Left renal cortex interstitium (tissue), 4 donors: ENCODE results near the gene UGT1A9. TPM values are rescaled to one million over a fixed set of nuclear protein-coding genes. Genes with fewer than 3 reads are reported as not detected.
"Not testable (repeated sequence)": the region's sequence is repeated elsewhere in the genome, so short reads cannot be mapped to it uniquely, and the experiment has no call there.

Experiments used
- DNase-seq, 4 donors: peaks; one replicate each; pipeline ENCODE4 v3.0.0-alpha.2; 2013; ENCODE audit warnings: low read depth in 4 of 4, low spot score in 2 of 4, missing footprints in 1 of 4
- polyA plus RNA-seq, 4 donors: library from polyadenylated mRNA; unstranded; fragments of 120-200 nt; gene quantifications; one replicate each; pipeline ENCODE4 v1.2.1, GENCODE V29; 2013; ENCODE audit not compliant: insufficient read length in 4 of 4

UGT1A9 gene
- polyA plus RNA-seq, 4 donors: 4.2 to 7.3 (median 5.5) TPM

DNA sequence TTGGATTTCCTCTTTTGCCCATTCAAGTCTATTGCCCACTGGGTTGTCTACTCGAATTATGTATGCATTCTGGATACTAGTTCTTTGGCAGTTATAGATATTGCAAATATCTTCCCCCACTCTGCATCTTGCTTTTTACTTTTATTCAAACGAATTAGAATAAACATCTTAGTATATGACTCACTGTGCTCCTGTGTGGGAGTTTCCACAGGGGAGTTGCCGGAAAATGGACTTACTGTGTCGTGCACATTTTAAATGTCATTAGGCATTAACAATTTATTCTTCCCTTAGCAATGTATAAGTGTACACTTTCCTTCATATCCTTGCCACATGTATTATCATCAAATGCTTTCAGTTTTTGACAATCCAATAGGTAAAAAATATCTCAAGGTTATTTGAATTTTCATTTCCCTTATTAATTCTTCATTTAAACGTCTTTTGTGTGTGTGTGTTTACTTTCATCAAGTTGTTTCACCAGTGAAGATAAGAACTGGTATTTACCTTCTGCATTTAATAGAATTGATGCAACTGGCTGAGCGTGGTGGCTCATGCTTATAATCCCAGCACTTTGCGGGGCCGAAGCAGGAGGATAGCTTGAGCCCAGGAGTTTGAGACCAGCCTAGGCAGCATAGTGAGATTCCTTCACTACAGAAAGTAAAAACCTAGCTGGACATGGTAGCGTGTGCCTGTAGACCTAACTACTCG is 36.4 kb downstream of the UGT1A9 start:
- DNase-seq: no peak

DNA sequence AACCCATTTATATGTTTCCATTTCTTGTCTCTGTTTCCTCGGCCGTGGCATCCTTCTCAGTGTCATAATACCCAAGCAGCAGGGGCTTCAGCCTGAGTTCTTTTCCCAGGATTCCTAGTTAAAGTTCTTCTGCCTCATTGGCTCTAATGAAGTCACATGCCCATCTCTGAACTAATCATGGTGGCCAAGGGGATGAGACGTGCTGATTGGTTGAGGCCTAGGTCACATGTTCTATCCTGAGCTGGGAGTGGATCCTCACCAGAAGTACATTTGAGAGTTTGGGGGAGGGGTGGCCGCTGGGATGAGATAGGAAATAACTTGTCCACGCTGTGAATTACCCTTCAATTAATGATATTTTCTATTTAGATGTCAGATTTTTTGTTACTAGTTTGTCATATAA is 37.2 kb downstream of the UGT1A9 start:
- DNase-seq: no peak

DNA sequence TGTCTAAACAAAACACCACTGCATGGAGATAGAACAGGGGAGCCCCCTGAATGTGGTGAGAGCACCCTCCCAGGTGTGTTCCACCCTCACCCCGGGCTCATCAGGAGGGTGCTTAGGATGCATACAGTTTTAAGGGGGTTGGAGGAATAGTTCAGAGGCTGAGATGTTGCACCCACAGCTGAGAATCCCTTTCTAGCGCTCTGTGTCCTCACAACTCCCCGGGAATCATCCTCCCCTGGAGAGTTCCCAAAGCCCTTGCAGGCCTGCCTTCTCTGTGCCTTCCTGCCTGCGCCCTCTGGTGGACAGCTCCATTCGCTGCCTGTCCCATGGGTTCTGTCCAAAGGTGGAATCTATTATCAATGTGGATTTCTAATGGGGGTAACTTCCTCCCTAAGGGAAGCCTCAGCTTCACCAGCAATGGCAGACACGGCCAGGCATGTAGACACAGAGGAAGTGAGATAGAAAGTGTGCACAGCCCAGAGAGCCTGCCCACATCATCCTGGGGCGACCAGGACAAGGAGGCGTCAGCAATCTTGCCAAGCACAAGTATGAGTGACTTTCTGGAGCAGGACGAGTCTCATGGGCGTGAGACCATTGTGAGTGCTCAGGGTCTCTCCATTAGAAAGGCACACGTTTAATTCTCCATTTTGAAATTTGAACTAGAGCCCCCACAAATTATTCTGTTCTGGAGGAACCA is 39.8 kb downstream of the UGT1A9 start:
- peak; percentile 11 to 58 (median 26) for DNase-seq

DNA sequence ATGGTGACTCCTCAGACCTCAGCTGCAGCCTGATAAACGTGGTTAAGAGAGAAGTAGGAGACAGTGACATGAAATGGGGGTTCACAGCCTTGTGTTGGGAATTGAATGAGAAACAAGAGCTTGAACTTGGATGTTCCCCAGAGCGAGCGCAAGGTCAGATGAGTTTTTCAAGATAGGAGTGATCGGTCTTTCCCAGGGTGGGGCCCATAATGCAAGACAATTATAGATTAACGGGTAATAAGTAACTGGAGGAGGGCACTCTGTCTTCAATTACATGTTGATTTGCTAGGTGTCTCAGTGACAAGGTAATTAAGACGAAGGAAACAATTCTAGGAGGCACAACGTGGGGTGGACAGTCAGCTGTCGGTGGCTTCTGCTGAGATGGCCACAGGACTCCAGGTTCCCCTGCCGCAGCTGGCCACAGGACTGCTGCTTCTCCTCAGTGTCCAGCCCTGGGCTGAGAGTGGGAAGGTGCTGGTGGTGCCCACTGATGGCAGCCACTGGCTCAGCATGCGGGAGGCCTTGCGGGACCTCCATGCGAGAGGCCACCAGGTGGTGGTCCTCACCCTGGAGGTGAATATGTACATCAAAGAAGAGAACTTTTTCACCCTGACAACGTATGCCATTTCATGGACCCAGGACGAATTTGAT is 41.0 kb downstream of the UGT1A9 start, which contains the start of gene UGT1A5:
UGT1A5 (plus strand) TSS at position 297 of the 651 bp plus-strand sequence; CDS start at position 382, 85 bp downstream.
- DNase-seq: no peak

DNA sequence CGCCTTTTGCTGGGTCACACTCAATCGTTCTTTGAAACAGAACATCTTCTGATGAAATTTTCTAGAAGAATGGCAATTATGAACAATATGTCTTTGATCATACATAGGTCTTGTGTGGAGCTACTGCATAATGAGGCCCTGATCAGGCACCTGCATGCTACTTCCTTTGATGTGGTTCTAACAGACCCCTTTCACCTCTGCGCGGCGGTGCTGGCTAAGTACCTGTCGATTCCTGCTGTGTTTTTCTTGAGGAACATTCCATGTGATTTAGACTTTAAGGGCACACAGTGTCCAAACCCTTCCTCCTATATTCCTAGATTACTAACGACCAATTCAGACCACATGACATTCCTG is 41.5 kb downstream of the UGT1A9 start:
- DNase-seq: no peak

DNA sequence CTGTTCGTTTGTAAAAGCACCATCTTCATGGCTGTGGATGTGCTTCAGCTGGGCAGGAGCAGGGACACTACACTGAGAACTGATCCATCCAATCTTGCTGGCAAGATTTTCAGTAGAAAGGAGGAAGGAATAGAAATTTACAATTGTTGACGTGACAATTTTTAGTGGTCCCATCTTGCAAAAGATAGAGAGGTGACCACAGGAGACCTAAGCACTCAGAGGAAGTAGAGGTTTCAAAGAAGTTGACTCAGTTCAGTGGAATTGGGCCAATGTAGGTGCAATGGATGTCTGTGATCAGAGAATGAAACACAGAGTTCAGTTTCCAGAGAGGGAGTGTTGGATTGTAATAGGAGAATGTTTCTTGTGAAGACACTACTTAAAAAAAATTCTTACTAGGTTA is 42.4 kb downstream of the UGT1A9 start:
- no peak for DNase-seq

DNA sequence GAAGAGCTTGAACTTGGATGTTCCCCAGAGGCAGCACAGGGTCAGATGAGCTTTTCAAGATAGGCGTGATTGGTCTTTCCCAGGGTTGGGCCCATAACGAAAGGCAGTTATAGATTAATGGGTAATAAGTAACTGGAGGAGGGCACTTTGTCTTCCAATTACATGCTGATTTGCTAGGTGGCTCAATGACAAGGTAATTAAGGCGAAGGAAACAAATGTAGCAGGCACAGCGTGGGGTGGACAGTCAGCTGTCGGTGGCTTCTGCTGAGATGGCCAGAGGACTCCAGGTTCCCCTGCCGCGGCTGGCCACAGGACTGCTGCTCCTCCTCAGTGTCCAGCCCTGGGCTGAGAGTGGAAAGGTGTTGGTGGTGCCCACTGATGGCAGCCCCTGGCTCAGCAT is 46.9 kb downstream of the UGT1A9 start, which contains the start of gene UGT1A4:
UGT1A4 (plus strand) TSS at position 185 of the 400 bp plus-strand sequence; CDS start at position 270, 85 bp downstream.
- no peak for DNase-seq

DNA sequence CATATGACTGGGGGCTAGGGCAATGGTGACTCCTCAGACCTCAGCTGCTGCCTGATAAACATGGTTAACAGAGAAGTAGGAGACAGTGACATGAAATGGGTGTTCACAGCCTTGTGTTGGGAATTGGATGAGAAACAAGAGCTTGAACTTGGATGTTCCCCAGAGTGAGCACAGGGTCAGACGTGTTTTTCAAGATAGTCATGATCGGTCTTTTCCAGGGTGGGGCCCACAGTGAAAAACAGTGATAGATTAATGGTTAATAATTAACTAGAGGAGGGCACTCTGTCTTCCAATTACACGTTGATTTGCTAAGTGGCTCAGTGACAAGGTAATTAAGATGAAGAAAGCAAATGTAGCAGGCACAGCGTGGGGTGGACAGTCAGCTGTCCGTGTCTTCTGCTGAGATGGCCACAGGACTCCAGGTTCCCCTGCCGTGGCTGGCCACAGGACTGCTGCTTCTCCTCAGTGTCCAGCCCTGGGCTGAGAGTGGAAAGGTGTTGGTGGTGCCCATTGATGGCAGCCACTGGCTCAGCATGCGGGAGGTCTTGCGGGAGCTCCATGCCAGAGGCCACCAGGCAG is 57.1 kb downstream of the UGT1A9 start, which contains the start of gene UGT1A3:
UGT1A3 (plus strand) TSS at position 320 of the 579 bp plus-strand sequence; CDS start at position 405, 85 bp downstream.
- DNase-seq: no peak

DNA sequence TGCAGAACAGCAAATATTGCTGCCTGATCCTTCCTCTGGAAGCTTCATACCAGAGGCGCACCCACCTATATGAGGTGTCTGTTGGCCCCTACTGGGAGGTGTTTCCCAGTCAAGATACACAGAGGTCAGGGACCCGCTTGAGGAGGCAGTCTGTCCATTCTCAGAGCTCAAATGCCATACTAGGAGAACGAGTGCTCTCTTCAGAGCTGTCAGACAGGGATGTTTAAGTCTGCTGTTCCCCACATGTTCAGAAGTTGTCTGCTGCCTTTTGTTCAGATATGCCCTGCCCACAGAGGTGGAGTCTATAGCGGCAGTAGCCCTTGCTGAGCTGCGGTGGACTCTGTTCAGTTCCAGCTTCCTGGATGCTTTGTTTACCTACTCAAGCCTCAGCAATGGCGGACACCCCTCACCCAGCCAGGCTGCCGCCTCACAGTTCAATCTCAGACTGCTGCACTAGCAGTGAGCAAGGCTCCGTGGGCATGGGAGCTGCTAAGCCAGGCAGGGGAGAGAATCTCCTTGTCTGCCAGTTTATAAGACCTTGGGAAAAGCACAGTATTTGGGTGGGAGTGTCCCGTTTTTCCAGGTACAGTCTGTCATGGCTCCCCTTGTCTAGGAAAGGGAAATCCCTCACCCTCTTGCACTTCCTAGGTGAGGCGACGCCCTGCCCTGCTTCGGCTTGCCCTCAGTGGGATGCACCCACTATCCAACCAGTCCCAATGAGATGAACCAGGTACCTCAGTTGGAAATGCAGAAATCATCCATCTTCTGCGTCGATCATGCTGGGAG is 65.4 kb downstream of the UGT1A9 start:
- not testable (repeated sequence) for DNase-seq

DNA sequence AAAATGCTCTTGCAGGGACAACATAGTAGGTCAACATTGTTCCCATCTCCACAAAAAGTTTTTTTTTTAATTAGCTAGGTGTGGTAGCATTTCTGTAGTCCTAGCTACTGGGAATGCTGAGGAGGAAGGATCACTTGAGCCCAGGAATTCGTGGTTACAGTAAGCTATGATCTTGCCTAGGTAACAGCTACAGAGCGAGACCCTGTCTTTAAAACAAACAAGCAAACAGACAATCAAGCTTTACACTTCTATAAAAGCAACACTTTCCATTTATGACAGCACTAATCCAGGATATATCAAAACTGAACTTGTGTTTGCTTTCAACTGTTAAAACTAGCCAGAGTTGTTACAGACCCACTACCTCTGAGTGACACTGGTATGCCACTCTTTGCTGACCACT is 69.2 kb downstream of the UGT1A9 start:
- no peak for DNase-seq

DNA sequence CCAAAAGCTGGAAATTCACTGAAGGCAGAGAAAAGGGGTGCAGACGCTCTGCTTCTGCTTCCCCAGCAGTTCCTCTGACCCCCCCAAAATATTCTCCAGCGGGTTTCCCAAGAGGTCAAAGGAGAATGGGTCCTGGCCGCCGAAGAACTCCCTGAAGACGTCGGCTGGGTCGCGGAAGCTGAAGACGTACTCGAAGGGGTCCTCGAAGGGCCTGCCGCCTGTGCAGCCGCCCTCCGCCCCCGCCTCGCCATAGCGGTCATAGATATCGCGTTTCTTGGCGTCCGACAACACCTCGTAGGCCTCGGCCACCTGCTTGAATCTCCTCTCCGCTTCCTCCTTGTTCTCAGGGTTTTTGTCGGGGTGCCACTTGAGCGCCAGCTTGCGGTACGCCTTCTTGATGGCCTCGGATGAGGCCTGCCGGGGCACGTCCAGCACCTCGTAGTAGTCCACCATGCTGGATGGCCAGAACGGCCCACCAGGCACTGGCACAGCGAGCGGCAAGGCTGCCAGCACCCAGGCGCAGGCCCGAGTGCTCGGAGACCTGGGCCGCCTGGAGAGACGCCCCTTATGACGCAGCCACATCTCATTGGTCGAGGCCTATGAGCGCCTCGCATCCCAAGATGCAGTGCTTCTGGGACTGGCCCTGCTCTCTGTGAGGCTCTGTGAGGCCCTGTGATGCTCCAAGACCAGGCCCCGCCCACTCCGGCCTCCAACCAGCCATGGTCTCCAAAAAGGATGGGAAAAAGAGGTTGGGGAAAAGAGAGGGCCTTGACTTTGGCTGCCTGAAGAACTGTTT is 72.0 kb downstream of the UGT1A9 start:
- DNase-seq: no peak

DNA sequence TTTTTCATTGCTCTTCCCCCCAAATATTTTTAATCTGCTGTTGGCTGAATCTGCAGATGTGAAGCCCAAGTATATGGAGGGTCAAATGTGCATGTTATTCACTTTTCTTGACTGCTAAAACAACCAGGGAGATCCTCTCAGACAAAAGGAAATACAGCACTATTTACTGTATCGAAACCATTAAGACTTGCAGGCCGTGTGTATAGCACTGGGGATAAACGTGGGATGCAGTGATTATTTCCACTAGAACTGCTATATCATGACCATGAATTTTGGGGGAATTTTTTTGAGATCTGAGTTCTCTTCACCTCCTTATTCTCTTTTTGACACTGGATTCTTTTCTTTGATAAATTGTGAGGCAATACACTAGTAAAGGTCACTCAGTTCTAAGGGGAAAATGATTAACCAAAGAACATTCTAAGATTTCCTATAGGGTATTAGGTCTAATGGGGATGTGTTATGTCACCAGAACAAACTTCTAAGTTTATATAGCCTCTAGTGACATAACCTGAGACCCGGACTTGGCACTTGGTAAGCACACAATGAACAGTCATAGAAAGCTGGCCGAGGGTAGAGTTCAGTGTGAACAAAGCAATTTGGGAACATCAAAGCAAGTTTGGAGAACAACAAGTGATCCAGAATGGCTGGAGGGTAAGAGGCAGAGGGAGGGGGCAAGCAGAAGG is 73.5 kb downstream of the UGT1A9 start:
- DNase-seq: no peak

DNA sequence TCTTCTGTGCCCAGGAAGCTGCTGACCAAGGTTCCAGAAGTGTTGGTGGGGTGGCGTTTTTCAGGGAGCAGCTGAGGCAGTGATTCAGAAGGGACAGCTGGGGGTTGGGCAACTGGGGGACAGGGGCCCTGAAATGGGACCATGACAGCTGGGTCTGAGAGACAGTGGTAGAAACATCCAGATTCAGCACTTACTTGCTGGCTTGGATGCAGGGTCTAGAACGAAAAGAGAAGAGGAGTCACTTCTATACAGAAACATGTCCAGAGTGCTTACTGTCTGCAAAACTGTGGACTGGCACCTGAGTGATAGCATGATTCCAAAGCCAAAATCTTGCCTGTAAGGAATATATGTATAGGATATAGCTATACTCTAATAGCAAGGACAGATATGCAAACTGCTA is 74.1 kb downstream of the UGT1A9 start:
- DNase-seq: not testable (repeated sequence)

DNA sequence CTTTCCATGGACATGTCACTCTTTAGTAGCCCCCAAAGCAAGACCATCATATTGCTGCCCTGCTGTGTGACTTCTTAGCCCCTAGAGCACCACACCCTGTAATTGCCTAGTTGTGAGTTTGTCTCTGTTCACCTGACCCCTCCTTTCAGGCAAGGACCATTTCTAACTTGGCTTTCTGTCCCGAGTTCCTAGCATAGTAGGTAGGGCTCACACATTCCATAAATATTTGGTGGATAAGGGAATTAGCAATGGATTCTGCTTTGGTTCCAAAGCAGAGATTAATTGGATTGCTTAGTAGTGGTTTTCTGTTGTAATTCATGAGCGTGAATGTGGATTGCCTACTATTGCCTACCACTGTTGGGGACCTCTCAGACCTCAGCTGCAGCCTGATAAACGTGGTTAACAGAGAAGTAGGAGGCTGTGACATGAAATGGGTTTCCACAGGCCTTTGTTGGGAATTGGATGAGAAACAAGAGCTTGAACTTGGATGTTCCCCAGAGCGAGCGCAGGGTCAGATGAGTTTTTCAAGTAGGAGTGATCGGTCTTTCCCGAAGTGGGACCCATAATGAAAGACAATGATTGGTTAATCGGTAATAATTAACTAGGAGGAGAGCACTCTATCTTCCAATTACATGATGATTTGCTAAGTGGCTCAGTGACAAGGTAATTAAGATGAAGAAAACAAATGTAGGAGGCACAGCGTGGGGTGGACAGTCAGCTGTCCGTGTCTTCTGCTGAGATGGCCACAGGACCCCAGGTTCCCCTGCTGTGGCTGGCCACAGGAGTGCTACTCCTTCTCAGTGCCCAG is 75.0 kb downstream of the UGT1A9 start:
- DNase-seq: no peak

DNA sequence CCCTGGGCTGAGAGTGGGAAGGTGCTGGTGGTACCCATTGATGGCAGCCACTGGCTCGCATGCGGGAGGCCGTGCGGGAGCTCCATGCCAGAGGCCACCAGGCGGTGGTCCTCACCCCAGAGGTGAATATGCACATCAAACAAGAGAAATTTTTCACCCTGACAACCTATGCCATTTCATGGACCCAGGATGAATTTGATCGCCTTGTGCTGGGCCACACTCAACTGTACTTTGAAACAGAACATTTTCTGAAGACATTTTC is 75.5 kb downstream of the UGT1A9 start:
- no peak for DNase-seq

DNA sequence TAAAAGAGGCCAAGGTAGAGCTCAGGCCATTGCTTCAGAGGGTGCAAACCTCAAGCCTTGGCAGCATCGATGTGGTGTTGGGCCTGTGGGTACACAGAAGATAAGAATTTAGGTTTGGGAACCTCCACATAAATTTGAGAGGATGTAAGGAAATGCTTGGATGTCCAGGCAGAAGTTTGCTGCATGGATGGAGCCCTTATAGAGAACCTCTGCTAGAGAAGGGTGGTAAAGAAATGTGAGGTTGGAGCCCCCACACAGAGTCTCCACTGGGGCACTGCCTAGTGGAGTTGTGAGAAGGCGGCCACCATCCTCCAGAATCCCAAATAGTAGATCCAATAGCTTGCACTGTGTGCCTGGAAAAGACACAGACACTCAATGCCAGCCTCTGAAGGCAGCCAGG is 79.0 kb downstream of the UGT1A9 start:
- DNase-seq: not testable (repeated sequence)

DNA sequence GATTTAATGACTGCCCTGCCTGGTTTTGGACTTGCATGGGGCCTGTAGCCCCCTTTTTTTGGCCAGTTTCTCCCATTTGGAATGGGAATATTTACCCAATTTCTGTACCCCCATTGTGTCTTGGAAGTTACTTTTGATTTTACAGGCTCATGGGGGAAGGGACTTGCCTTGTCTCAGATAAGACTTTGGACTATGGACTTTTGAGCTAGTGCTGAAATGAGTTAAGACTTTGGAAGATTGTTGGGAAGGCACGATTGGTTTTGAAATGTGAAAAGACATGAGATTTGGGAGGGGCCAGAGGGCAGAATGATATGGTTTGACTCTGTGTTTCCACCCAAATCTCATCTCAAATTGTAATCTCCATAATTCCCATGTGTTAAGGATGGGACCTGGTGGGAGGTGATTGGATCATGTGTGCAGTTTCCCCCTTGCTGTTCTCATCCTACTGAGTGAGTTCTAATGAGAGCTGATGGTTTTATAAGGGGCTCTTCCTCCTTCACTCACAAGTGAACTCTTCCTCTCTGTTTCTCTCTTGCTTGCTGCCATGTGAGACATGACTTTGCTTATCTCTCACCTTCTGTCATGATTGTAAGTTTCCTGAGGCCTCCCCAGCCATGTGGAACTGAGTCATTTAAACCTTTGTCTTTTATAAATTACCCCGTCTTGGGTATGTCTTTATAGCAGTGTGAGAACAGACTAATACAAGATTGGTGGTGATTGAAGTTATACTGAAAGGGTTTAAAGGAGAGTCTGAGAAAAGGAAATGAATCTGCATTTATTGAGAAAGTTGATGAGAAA is 79.7 kb downstream of the UGT1A9 start:
- DNase-seq: not testable (repeated sequence)
